Measurements from ENCODE around the gene RNF223.

DNA sequence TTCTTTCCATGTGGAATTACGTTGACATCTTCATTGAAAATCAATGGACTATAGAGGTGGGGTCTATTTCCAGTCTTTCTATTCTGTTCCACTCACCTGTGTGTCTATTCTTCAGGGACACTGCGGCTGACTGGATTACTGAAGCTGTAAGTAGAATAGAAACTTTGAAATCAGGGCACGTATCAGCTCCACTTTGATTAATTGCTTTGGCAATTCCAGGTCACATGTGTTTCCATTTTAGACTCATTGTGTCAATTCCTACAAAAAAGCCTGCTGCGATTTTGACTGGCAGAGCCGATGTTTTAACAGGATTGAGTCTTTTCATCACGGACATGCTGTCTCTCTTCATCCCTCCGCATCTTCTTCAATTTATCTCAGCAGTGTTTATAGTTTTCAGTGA is 20.9 kb upstream of the RNF223 start:
- TF ChIP-seq, protein P1, sequence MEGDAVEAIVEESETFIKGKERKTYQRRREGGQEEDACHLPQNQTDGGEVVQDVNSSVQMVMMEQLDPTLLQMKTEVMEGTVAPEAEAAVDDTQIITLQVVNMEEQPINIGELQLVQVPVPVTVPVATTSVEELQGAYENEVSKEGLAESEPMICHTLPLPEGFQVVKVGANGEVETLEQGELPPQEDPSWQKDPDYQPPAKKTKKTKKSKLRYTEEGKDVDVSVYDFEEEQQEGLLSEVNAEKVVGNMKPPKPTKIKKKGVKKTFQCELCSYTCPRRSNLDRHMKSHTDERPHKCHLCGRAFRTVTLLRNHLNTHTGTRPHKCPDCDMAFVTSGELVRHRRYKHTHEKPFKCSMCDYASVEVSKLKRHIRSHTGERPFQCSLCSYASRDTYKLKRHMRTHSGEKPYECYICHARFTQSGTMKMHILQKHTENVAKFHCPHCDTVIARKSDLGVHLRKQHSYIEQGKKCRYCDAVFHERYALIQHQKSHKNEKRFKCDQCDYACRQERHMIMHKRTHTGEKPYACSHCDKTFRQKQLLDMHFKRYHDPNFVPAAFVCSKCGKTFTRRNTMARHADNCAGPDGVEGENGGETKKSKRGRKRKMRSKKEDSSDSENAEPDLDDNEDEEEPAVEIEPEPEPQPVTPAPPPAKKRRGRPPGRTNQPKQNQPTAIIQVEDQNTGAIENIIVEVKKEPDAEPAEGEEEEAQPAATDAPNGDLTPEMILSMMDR (CRISPR knock-in tag; IDR thresholded peaks at IDR 0.05) = no peak
- TF ChIP-seq, protein P2, sequence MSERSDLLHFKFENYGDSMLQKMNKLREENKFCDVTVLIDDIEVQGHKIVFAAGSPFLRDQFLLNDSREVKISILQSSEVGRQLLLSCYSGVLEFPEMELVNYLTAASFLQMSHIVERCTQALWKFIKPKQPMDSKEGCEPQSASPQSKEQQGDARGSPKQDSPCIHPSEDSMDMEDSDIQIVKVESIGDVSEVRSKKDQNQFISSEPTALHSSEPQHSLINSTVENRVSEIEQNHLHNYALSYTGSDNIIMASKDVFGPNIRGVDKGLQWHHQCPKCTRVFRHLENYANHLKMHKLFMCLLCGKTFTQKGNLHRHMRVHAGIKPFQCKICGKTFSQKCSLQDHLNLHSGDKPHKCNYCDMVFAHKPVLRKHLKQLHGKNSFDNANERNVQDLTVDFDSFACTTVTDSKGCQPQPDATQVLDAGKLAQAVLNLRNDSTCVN (CRISPR knock-in tag; IDR thresholded peaks at IDR 0.05; ENCODE audit: borderline replicate concordance) = no peak

Measured in HepG2 (cell line).